Left lung (tissue), 10 donors: ENCODE results near the gene LAMA3. TPM values are rescaled to one million over a fixed set of nuclear protein-coding genes. Genes with fewer than 3 reads are reported as not detected.

ENCODE experiments used
- ATAC-seq: fragments of 200-7000 bp; cut with Tn5 transposase; one replicate; pipeline ENCODE4 v1.9.1; 2020; ENCODE audit warnings: moderate library complexity
- DNase-seq, 4 donors: peaks; one replicate each; pipeline ENCODE4 v3.0.0-alpha.2; 2013 to 2020
- H3K27ac ChIP-seq, 2 donors: fragments of 200-600 bp; sonication (generic) in 1 of 2; one replicate each; pipeline versions ENCODE4 v1.5.0 to v1.8.0; 2020 to 2021
- H3K27me3 ChIP-seq, 2 donors: fragments of 200-600 bp; sonication (generic) in 1 of 2; one replicate each; pipeline versions ENCODE4 v1.5.0 to v1.8.0; 2020 to 2021
- H3K36me3 ChIP-seq, 2 donors: fragments of 200-600 bp; sonication (generic) in 1 of 2; one replicate each; pipeline versions ENCODE4 v1.5.0 to v1.8.0; 2020 to 2021
- H3K4me1 ChIP-seq, 2 donors: fragments of 200-600 bp; one replicate each; pipeline ENCODE4 v1.8.0; 2021
- H3K4me3 ChIP-seq, 2 donors: fragments of 200-600 bp; sonication (generic) in 1 of 2; one replicate each; pipeline versions ENCODE4 v1.5.0 to v1.8.0; 2020 to 2021; ENCODE audit warnings: mild to moderate bottlenecking in 1 of 2
- H3K9me3 ChIP-seq, 2 donors: fragments of 200-600 bp; sonication (generic) in 1 of 2; one replicate each; pipeline versions ENCODE4 v1.5.0 to v1.8.0; 2020 to 2021
- CTCF ChIP-seq, 2 donors: fragments of 200-600 bp; sonication (generic) in 1 of 2; IDR thresholded peaks; one replicate each; pipeline versions ENCODE4 v1.5.0 to v1.8.0; 2021; ENCODE audit warnings: antibody characterized with exemption in 2 of 2
- intact Hi-C, 2 donors: fragments of 100-400 bp; cut with DNase I; formaldehyde crosslinking; loops; one replicate each; pipeline versions ENCODE4 v1.11.2 to v1.14.2; 2022
- polyA plus RNA-seq, 6 donors: library from polyadenylated mRNA; unstranded; fragments of 120-200 nt; gene quantifications; one replicate each; pipeline ENCODE4 v1.2.1, GENCODE V29; 2013; ENCODE audit not compliant: insufficient read length in 6 of 6
- total RNA-seq, 2 donors: library from RNA; stranded (reverse); fragmentation: NEBNext Ultra II Directional; extraction: Animal tissue kit (Norgen Biotek cat#: 25700); gene quantifications; one replicate each; pipeline ENCODE4 v1.2.1, GENCODE V29; 2021
- donor health status: DM: no; HTN: yes; CAD: no.
- donor health status: DM: no; HTN: no; CAD: no.

Gene LAMA3
- total and polyA plus RNA-seq, 8 donors, result 42.8 to 207 (median 140) TPM

- no peak for TF ChIP-seq CTCF (IDR thresholded peaks at IDR 0.05)
- H3K4me3 ChIP-seq, result no peak overlapping the region
- intact Hi-C loops, result no loop called here
These were observed 129.7 kb downstream of the LAMA3 start for GRCh38 chr18:23819001-23819400.

GRCh38 chr18:23822590-23823385, 133.5 kb downstream of the LAMA3 start:
- Histone ChIP-seq H3K9me3 (no peaks in the 10 kb centered on the region), H3K4me1 (peaks cover 0 to 8% of the 10 kb centered on the region in 2 donors), H3K36me3 (no peaks in the 10 kb centered on the region), H3K27me3 (peaks cover 0 to 4% of the 10 kb centered on the region in 2 donors), H3K4me3 (no peak overlapping the region), H3K27ac (no peak overlapping the region)
- intact Hi-C loops, result no loop called here
- DNase-seq (no peak), ATAC-seq (no peak)
- no peak for TF ChIP-seq CTCF (IDR thresholded peaks at IDR 0.05)

More at GRCh38 chr18:23819001-23819400, 129.7 kb downstream of the LAMA3 start:
- Histone ChIP-seq H3K36me3 (no peaks in the 10 kb centered on the region), H3K27ac (no peak overlapping the region), H3K27me3 (peaks cover 0 to 4% of the 10 kb centered on the region in 2 donors), H3K9me3 (no peaks in the 10 kb centered on the region), H3K4me1 (no peaks in the 10 kb centered on the region)
- no peak for DNase-seq
- ATAC-seq, result no peak

- intact Hi-C loops, result no loop called here
These were observed 135.0 kb downstream of the LAMA3 start for GRCh38 chr18:23824240-23824639.

GRCh38 chr18:23824669-23825068, 135.4 kb downstream of the LAMA3 start:
- no peaks in the 10 kb centered on the region for H3K36me3 ChIP-seq
- no peak overlapping the region for H3K27ac ChIP-seq
- H3K9me3 ChIP-seq, result no peaks in the 10 kb centered on the region
- DNase-seq (no peak), ATAC-seq (no peak)
- no peak overlapping the region for H3K4me3 ChIP-seq
- TF ChIP-seq CTCF (IDR thresholded peaks at IDR 0.05), result no peak
- peaks cover 0 to 4% of the 10 kb centered on the region in 2 donors for H3K27me3 ChIP-seq
- peaks cover 0 to 8% of the 10 kb centered on the region in 2 donors for H3K4me1 ChIP-seq
- intact Hi-C loops, result no loop called here

More at GRCh38 chr18:23824240-23824639, 135.0 kb downstream of the LAMA3 start:
- DNase-seq (no peak), ATAC-seq (no peak)
- H3K4me3 ChIP-seq, result no peak overlapping the region
- H3K4me1 ChIP-seq, result peaks cover 0 to 8% of the 10 kb centered on the region in 2 donors
- TF ChIP-seq CTCF (IDR thresholded peaks at IDR 0.05), result no peak
- no peak overlapping the region for H3K27ac ChIP-seq
- no peaks in the 10 kb centered on the region for H3K9me3 ChIP-seq
- H3K36me3 ChIP-seq, result no peaks in the 10 kb centered on the region
- peaks cover 0 to 4% of the 10 kb centered on the region in 2 donors for H3K27me3 ChIP-seq

GRCh38 chr18:23825496-23825895, 136.2 kb downstream of the LAMA3 start:
- intact Hi-C loops, result no loop called here
- TF ChIP-seq CTCF (IDR thresholded peaks at IDR 0.05), result no peak
- DNase-seq, result no peak
- peaks cover 0 to 8% of the 10 kb centered on the region in 2 donors for H3K4me1 ChIP-seq
- H3K9me3 ChIP-seq, result no peaks in the 10 kb centered on the region
- no peak for ATAC-seq
- H3K27ac ChIP-seq, result peak overlapping the region; percentile 20 to 61
- H3K27me3 ChIP-seq, result peaks cover 0 to 3% of the 10 kb centered on the region in 2 donors
- H3K36me3 ChIP-seq, result no peaks in the 10 kb centered on the region
- H3K4me3 ChIP-seq, result no peak overlapping the region
